Measurements from ENCODE around the gene SEMA3B.
A peak's percentile ranks its signal among the peaks of the same experiment; 100 is the strongest.

SEMA3B gene

GRCh38 chr3:50319181-50319893 lies 50.4 kb downstream of the SEMA3B start:
- DNase-seq, result no peak

- DNase-seq, result no peak
Observed at GRCh38 chr3:50319894-50320625, 51.1 kb downstream of the SEMA3B start.

- peak; percentile 55 for DNase-seq
Observed at GRCh38 chr3:50320853-50321335, 51.9 kb downstream of the SEMA3B start.

GRCh38 chr3:50321336-50322114 lies 52.6 kb downstream of the SEMA3B start:
- DNase-seq, result peak; percentile 72

GRCh38 chr3:50322115-50322385 lies 53.1 kb downstream of the SEMA3B start:
- no peak for DNase-seq

GRCh38 chr3:50322386-50323091 lies 53.6 kb downstream of the SEMA3B start, which contains the start of gene HYAL2:
HYAL2 (minus strand) TSS chr3:50322745; CDS start chr3:50320489, 2,256 bp downstream.
- DNase-seq, result no peak

- DNase-seq, result no peak
Observed at GRCh38 chr3:50323092-50323600, 54.2 kb downstream of the SEMA3B start.

- DNase-seq, result no peak
Observed at GRCh38 chr3:50323614-50324199, 54.8 kb downstream of the SEMA3B start.

GRCh38 chr3:50324351-50325112 lies 55.6 kb downstream of the SEMA3B start:
- peak; percentile 44 for DNase-seq

GRCh38 chr3:50325113-50325480 lies 56.1 kb downstream of the SEMA3B start:
- no peak for DNase-seq

GRCh38 chr3:50325497-50326181 lies 56.7 kb downstream of the SEMA3B start:
- DNase-seq, result no peak

- no peak for DNase-seq
Observed at GRCh38 chr3:50326182-50326541, 57.2 kb downstream of the SEMA3B start.

- no peak for DNase-seq
Observed at GRCh38 chr3:50327129-50327528, 58.2 kb downstream of the SEMA3B start.

Data from activated T-cell treated with anti-CD3 and anti-CD28 coated beads for 4 hours (primary cell).